GM21576 (cell line): ENCODE measurements around the gene CD99.

Source experiments
- ATAC-seq: cut with Tn5 transposase; IDR thresholded peaks from one replicate; pipeline ENCODE4 v1.9.1; 2021; ENCODE audit warnings: mild to moderate bottlenecking, moderate library complexity; ENCODE audit not compliant: unreplicated experiment

The CD99 gene, protein sequence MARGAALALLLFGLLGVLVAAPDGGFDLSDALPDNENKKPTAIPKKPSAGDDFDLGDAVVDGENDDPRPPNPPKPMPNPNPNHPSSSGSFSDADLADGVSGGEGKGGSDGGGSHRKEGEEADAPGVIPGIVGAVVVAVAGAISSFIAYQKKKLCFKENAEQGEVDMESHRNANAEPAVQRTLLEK

DNA sequence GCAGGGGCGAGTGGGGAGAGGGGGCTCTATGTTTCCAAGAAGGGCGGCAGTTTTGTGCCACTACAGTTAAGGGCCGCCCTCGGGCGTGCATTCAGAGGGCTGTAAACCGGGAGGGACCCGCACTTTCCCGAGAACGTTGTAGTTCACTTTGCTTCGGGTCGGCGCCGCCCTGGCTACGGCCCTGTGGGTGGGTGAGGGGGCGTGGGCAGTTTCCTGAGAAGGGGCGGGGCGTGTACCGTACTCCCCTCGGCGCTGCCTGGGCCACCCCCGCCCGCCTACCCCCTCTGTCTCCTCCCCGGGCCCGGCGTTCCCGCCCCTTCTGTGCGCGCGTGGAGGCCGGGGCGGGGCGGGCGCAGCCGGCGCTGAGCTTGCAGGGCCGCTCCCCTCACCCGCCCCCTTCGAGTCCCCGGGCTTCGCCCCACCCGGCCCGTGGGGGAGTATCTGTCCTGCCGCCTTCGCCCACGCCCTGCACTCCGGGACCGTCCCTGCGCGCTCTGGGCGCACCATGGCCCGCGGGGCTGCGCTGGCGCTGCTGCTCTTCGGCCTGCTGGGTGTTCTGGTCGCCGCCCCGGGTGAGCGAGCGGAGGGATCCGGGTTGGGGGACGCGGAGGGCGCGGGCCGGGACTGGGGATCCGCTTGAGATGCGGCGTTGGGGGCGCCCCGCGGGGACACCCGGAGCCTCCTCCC, at the start of gene CD99:
Gene CD99 (plus strand): TSS at position 440 of the 687 bp plus-strand sequence. CDS start 66 bp downstream, at position 506.
- peak; percentile 76 for ATAC-seq

DNA sequence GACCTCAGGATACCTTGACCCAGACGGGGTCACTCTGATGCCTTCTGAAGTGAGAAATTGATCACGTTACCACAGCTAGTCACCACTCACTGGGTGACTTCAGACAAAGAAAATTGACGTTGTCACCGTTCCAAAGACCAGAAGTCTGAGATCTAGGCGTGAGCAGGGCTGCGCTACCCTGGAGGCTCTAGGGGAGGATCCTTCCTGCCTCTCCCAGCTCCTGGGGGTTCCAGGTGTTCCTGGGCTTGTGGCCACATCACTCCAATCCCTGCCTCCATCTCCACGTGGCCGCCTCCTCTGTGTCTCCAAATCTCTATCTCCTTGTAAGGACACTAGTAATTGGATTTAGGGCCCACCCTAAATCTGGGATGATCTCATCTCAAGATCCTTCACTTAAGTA, 48.9 kb upstream of the CD99 start:
- ATAC-seq: no peak

DNA sequence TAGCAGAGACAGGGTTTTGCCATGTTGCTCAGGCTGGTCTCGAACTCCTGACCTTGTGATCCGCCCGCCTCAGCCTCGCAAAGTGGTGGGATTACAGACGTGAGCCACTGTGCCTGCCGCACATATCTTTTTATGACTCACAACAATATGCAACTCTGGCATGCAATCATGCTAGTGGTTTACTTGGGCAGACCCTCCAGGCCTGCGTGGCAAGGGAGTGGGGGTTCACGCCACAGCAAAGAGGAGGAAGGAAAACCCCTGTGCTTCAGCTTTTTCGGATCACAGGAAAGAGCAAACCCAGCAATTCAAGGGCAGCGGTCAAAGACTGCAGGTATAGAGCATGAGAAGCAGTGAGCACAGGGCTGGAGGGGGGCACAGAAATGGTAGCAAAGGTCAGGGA, 48.3 kb upstream of the CD99 start:
- ATAC-seq: no peak

- ATAC-seq: no peak
Observed at GRCh38 chrX:2643880-2644279, 47.2 kb upstream of the CD99 start.

DNA sequence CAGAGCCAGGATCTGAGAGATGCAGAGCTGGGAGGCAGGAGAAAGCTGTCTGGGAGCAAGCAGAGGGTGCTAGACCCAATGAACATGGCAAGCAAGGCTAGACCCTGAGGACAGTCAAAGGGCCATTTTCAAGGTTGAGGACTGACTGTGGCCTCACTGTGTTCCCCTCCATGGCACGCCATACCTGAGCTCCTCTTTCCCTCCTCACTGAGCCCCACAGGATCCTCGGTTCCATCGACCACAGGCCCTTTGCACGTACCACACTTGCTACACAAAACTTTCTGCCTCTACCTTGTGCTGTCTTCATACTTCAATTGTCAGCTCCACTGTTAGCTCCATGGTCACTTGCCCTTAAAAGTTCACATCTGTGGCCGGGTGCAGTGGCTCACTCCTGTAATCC, 45.5 kb upstream of the CD99 start:
- no peak for ATAC-seq

DNA sequence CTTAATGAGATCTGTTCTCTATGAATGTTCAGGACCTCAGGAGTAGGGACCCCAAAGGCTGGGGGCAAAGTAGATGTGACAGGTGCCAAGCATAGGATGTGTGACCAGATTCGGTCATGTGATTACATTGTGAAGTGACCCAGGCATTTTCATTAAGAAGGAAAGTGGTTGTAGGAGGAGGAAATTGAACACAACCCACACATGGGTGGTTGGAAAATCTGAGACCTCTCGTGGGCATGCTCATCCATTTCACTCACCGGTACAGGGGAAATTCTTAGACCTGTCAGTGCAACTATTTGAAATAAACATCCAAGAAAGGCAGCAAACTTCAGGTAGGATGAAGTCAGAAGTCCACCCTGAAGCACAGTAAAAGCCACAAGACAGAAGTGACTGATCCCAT, 43.5 kb upstream of the CD99 start:
- ATAC-seq: no peak

DNA sequence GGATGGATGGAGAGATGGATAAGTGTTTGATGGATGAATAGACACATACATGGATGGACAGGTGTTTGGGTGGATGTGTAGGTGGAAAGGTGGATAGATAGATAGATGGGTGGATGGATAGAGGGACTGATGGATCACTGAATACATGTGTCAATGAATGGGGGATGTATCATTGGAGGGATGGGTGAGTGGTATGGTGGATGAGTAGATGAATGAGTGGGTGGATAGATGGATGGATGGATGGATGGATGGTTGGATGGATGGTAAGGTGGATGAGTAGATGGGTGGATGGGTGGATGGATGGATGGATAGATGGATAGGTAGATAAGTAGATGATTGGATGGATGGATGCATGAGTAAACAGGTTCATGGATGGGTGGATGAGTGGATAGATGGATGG, 41.1 kb upstream of the CD99 start:
- no peak for ATAC-seq

- no peak for ATAC-seq
Observed at GRCh38 chrX:2650865-2651264, 40.2 kb upstream of the CD99 start.

- no peak for ATAC-seq
Observed at GRCh38 chrX:2652106-2652505, 39.0 kb upstream of the CD99 start.

DNA sequence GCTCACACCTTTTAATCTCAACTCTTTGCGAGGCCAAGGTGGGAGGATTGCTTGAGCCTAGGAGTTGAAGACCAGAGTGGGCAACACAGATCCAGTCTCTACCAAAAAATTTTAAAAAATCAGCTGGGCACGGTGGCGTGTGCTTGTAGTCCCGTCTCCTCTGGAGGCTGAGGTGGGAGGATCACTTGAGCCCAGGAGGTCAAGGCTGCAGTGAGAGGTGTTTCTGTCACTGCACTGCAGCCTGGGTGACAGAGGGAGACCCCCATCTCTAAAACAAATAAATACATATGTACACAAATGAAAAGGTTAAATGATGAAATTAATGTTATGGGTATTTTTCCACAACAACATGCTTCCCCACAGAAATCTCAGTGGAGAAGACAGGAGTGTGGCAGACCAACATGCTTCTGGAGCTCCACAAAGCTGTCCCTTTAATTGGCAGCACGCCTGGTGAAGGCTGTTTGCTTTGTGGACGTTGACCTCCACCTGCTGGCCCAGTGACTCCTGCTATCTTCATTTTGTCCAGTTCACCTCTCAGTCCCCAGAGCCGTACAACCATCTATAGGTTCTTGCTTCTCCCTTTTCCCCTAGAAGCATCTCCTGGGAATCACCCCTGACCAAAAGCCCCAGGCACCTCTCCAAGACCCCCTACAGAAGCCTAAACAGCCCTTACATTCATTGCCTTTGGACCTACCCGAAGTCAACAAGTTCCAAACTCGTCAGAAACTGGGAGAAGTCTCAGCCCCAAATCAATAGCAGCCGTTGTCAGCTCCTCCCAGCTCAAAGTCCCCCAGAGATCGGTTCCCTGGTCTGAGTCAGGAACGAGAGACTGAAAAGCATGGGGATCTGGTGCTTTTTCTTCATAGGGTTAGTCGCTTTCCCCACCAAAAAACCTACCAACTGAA, 36.4 kb upstream of the CD99 start:
- no peak for ATAC-seq

GRCh38 chrX:2656257-2656836, 34.7 kb upstream of the CD99 start:
- ATAC-seq: no peak

GRCh38 chrX:2657532-2658113, 33.5 kb upstream of the CD99 start:
- ATAC-seq: no peak

DNA sequence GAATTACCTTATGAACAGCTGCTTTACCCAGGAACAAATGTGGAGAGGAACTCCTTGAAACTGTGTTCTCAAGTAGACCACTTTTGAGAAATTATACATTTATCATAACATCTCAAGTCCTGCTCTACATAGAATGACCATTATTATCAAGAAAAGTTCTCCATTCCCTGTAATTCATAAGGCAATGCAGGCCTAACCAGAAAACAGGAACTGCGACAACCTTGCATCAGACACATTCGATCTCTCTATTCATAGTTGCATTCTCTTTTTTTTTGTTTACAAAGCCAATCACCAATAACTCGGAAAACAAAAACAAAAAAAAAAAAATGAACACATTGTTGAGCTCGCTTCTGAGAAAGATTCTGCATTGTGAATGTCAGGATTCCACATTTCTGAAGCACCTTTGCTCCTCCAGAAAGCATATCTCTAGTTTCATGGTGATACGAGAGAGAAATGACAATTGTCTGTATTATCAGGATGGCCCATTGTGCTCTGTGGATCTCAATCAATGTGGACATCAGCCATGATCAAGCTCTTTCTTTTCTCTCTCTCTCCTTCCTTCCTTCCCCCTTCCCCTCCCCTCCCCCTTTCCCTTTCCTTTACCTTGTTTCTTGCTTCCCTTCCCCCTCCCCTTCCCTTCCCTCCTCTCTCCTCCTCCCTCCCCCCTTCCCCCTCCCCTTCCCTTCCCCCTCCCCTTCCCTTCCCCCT, 32.4 kb upstream of the CD99 start:
- no peak for ATAC-seq

GRCh38 chrX:2662586-2662985, 28.5 kb upstream of the CD99 start:
- ATAC-seq: no peak

DNA sequence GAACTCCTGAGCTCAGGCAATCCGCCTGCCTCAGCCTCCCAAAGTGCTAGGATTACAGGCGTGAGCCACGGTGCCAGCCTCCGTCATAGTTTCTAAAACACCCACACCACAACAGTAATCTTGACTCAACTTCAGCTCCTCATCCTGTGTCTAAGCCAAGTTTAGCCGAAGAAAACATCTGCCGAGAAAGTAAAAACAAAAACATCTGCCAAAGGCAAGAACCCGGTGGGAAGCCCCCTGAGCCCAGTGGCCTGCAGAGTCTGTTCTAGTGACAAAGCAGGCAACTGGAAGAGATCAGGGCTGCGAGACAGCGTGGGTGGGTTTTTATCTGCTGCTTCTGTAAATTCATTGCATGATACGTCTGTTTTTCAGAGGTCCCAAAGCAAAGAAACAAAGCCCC, 26.6 kb upstream of the CD99 start:
- ATAC-seq: no peak

DNA sequence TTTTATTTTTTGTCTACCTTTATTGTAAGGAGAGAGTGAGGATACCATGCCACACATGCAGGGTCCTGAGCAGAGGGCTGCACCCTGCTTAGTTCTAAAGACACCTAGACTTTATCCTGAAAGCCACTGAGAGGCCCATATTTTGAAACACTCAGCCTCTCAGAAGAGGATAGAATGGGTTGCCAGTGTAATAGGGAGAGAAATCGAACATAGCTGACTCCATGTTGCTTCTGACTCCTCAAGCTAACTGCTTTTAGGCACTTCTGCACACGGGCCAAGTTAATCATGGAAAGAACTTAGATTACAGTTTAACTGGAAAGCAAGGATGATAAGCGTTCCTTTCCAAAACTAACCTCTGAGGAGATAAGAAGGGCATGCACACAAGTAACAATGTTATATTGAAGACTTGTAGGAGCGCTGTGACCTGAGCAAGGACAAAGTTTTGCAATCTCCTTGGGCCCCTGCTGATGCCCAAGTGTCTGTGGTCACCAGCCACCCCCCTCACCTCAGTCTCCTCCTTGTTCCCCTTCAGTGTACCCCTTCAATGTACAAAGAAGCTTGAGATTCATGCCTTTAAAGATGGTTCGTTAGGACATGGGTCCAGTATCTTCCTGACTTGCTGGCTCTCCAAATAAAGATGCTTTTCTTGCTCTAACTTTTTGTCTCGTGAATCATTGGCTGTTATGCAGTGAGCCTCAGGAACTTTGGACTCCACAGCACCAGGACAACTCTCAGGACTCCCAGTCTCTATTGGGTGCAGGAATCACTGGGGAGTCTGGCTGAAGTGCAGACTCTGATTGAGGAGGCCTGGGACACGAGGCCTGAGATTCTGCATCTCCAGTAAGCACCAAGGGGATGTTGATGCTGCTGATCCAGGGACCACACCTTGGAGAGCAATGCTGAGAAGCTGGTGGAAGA, 25.4 kb upstream of the CD99 start:
- no peak for ATAC-seq

DNA sequence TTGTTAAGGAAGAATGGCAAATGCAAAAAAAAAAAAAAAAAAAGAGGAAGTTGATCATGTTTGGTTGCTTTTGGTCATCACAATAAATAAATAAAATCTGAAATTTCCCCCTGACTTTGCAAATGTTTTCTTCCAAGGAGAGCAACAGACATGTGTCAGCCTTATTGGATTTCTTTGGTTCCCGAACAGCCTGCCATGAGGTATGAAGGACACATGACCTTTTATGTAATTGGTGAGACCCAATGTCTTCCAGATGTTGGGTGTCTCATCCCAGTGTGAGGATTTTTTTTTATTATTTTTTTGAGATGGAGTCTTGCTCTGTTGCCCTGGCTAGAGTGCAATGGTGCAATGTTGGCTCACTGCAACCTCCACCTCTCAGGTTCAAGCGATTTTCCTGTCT, 24.6 kb upstream of the CD99 start:
- no peak for ATAC-seq

- ATAC-seq: no peak
Observed at GRCh38 chrX:2670978-2671377, 20.1 kb upstream of the CD99 start.

DNA sequence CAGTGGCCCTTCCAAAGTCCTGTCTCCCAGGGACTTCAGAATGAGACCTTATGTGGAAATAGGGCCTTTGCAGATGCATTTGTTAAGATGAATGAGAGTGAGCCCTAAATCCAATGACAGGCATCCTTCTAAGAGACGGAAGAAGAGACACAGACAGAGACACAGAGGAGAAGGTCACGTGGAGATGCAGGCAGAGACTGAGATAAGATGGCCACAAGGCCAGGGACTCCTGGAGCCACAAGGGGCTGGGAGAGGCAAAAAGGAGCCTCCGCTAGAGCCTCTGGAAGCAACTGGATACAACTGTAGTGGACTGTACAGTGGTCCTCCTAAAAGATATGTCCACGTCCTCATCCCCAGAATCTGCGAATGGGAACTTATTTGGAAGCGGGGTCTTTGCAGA, 19.0 kb upstream of the CD99 start:
- no peak for ATAC-seq

GRCh38 chrX:2673611-2674010, 17.5 kb upstream of the CD99 start:
- no peak for ATAC-seq
